SK-N-SH (cell line): Measurements from ENCODE around the gene OR1J2. TPM values are rescaled to one million over a fixed set of nuclear protein-coding genes. Genes with fewer than 3 reads are reported as not detected.

Source experiments
- CTCF ChIA-PET: fragments of 300-600, 350-600 bp; formaldehyde crosslinking; extraction: SDS; loops from one replicate; lab custom pipeline; 2021; lab: Yijun Ruan, JAX
- POLR2A ChIA-PET: fragments of 350-600 bp; sonication (Branson Sonifier 250); formaldehyde crosslinking; extraction: SDS; loops from one replicate; lab custom pipeline; 2020; ENCODE audit warnings: antibody characterized with exemption, inconsistent platforms; lab: Yijun Ruan, JAX
- DNase-seq: peaks from one replicate; pipeline ENCODE4 v3.0.0; 2012
- H2AFZ ChIP-seq: fragments of 200-600 bp; sonication (generic); 2 replicates; pipeline ENCODE4 v1.8.1; 2016; ENCODE audit warnings: antibody characterized with exemption, mild to moderate bottlenecking, low read depth
- H3F3A ChIP-seq: fragments of 200-600 bp; sonication (generic); replicated peaks from 2 replicates; pipeline ENCODE3; 2016; ENCODE audit warnings: antibody characterized with exemption, mild to moderate bottlenecking; ENCODE audit not compliant: insufficient read depth
- H3K27ac ChIP-seq, 2 experiments: fragments of 200-500 bp in 1 of 2; fragments of 200-600 bp in 1 of 2; sonication (Bioruptor generic) in 1 of 2; sonication (generic), shearing (Covaris generic) in 1 of 2; 2 replicates each; pipeline versions ENCODE4 v1.5.1 to v1.6.1; 2014 to 2016; ENCODE audit warnings: low read depth in 2 of 2, inconsistent platforms in 1 of 2, low read length in 1 of 2, mild to moderate bottlenecking in 1 of 2, mixed read lengths in 1 of 2
- H3K27me3 ChIP-seq: fragments of 200-600 bp; sonication (generic), shearing (Covaris generic); 2 replicates; pipeline ENCODE4 v1.6.1; 2016; ENCODE audit warnings: mixed run types; ENCODE audit not compliant: insufficient read depth
- H3K36me3 ChIP-seq, 2 experiments: fragments of 200-500 bp in 1 of 2; fragments of 200-600 bp in 1 of 2; sonication (Bioruptor generic) in 1 of 2; sonication (generic) in 1 of 2; replicated peaks in 1 of 2; 2 replicates each; pipeline versions ENCODE3 to v1.5.1; 2014 to 2016; ENCODE audit warnings: low read length in 1 of 2, mild to moderate bottlenecking in 1 of 2; ENCODE audit not compliant: insufficient read depth in 2 of 2, control insufficient read depth in 1 of 2
- H3K4me1 ChIP-seq, 2 experiments: fragments of 200-500 bp in 1 of 2; fragments of 200-600 bp in 1 of 2; sonication (Bioruptor generic) in 1 of 2; sonication (generic), shearing (Covaris generic) in 1 of 2; 2 replicates each; pipeline versions ENCODE4 v1.5.1 to v1.6.1; 2014 to 2016; ENCODE audit warnings: low read depth in 1 of 2, low read length in 1 of 2, mixed run types in 1 of 2; ENCODE audit not compliant: insufficient read depth in 2 of 2, control insufficient read depth in 1 of 2
- H3K4me2 ChIP-seq: fragments of 200-600 bp; sonication (generic), shearing (Covaris generic); 2 replicates; pipeline ENCODE4 v1.6.1; 2017; ENCODE audit warnings: mixed run types
- H3K4me3 ChIP-seq, 2 experiments: fragments of 200-500 bp in 1 of 2; fragments of 200-600 bp in 1 of 2; sonication (Bioruptor generic) in 1 of 2; sonication (generic), shearing (Covaris generic) in 1 of 2; 2 replicates each; pipeline versions ENCODE4 v1.5.1 to v1.8.1; 2014 to 2016; ENCODE audit warnings: low read depth in 2 of 2, inconsistent platforms in 1 of 2, low read length in 1 of 2, mild to moderate bottlenecking in 1 of 2, mixed read lengths in 1 of 2, moderate library complexity in 1 of 2
- H3K79me2 ChIP-seq: fragments of 200-600 bp; sonication (generic); 2 replicates; pipeline ENCODE4 v1.8.1; 2017; ENCODE audit warnings: mild to moderate bottlenecking; ENCODE audit not compliant: insufficient read depth
- H3K9ac ChIP-seq: fragments of 200-600 bp; sonication (generic); 2 replicates; pipeline ENCODE4 v1.6.1; 2017; ENCODE audit warnings: mixed run types
- H3K9me2 ChIP-seq: fragments of 200-600 bp; sonication (generic); 2 replicates; pipeline ENCODE4 v1.6.1; 2017; ENCODE audit warnings: mixed run types
- H3K9me3 ChIP-seq: fragments of 200-600 bp; sonication (generic); 2 replicates; pipeline ENCODE4 v1.6.1; 2017; ENCODE audit warnings: mixed run types, mild to moderate bottlenecking, moderate library complexity
- H4K20me1 ChIP-seq: fragments of 200-600 bp; sonication (generic); 2 replicates; pipeline ENCODE4 v1.6.1; 2017; ENCODE audit warnings: mild to moderate bottlenecking, mixed run types; ENCODE audit not compliant: insufficient read depth
- CHD2 ChIP-seq: fragments of 150-350 bp; IDR thresholded peaks from 2 replicates; pipeline ENCODE4 v1.6.1; 2018; ENCODE audit warnings: low read length; ENCODE audit not compliant: partially characterized antibody
- ELF1 ChIP-seq: IDR thresholded peaks from 2 replicates; pipeline ENCODE4 v1.4.0; 2012
- EP300 ChIP-seq, 2 experiments: IDR thresholded peaks; 2 replicates each; pipeline versions ENCODE4 v1.4.0 to v1.6.1; 2012; ENCODE audit warnings: borderline replicate concordance in 1 of 2, low read depth in 1 of 2, low read length in 1 of 2
- EZH2phosphoT487 ChIP-seq: fragments of 200-600 bp; sonication (generic); IDR thresholded peaks from 2 replicates; pipeline ENCODE4 v1.6.1; 2017; ENCODE audit warnings: low read depth, mixed run types, mild to moderate bottlenecking, antibody characterized with exemption, moderate library complexity, borderline replicate concordance
- FOXJ3 ChIP-seq: sonication (generic); formaldehyde crosslinking; IDR thresholded peaks from 2 replicates; pipeline ENCODE4 v1.5.1; 2020; ENCODE audit warnings: mild to moderate bottlenecking, missing genetic modification reagents
- FOXM1 ChIP-seq: IDR thresholded peaks from 2 replicates; pipeline ENCODE4 v1.4.0; 2012; ENCODE audit warnings: low read depth, mild to moderate bottlenecking
- GATA2 ChIP-seq: sonication (generic); formaldehyde crosslinking; IDR thresholded peaks from 2 replicates; pipeline ENCODE4 v1.5.0; 2020; ENCODE audit warnings: mild to moderate bottlenecking, missing genetic modification reagents
- MAX ChIP-seq: IDR thresholded peaks from 2 replicates; pipeline ENCODE4 v1.4.0; 2012; ENCODE audit warnings: low read depth
- NFIC ChIP-seq: IDR thresholded peaks from 2 replicates; pipeline ENCODE4 v1.4.0; 2012; ENCODE audit warnings: borderline replicate concordance
- NRF1 ChIP-seq: IDR thresholded peaks from 2 replicates; pipeline ENCODE4 v1.6.1; 2012; ENCODE audit warnings: low read depth, mild to moderate bottlenecking, low read length
- PBX3 ChIP-seq: IDR thresholded peaks from 2 replicates; pipeline ENCODE4; 2012
- POLR2AphosphoS5 ChIP-seq: IDR thresholded peaks from 2 replicates; pipeline ENCODE4 v1.6.1; 2012; ENCODE audit warnings: low read depth, low read length
- RCOR1 ChIP-seq: fragments of 150-350 bp; IDR thresholded peaks from 2 replicates; pipeline ENCODE4 v1.6.1; 2017; ENCODE audit warnings: antibody characterized with exemption, low read length
- REST ChIP-seq: IDR thresholded peaks from 2 replicates; pipeline ENCODE4 v1.6.1; 2012; ENCODE audit warnings: mild to moderate bottlenecking, low read depth, low read length, moderate library complexity
- RFX5 ChIP-seq: IDR thresholded peaks from 2 replicates; pipeline ENCODE4 v1.6.1; 2012; ENCODE audit warnings: mild to moderate bottlenecking, improper control_type of control experiment, low read length
- RXRA ChIP-seq: IDR thresholded peaks from 2 replicates; pipeline ENCODE4 v1.4.0; 2012; ENCODE audit warnings: low read depth, mild to moderate bottlenecking, borderline replicate concordance
- SIN3A ChIP-seq: IDR thresholded peaks from 2 replicates; pipeline ENCODE4 v1.6.1; 2012; ENCODE audit warnings: low read depth, mild to moderate bottlenecking, low read length, moderate library complexity, borderline replicate concordance
- SMC3 ChIP-seq: IDR thresholded peaks from 2 replicates; pipeline ENCODE4 v1.6.1; 2012; ENCODE audit warnings: low read depth, low read length, improper control_type of control experiment
- TAF1 ChIP-seq: IDR thresholded peaks from 2 replicates; pipeline ENCODE4 v1.6.1; 2012; ENCODE audit warnings: low read depth, mild to moderate bottlenecking, low read length, moderate library complexity, borderline replicate concordance
- TCF12 ChIP-seq: IDR thresholded peaks from 2 replicates; pipeline ENCODE4 v1.4.0; 2012
- TEAD4 ChIP-seq: IDR thresholded peaks from 2 replicates; pipeline ENCODE4 v1.4.0; 2012; ENCODE audit warnings: mild to moderate bottlenecking, borderline replicate concordance; ENCODE audit not compliant: insufficient read depth
- USF1 ChIP-seq: IDR thresholded peaks from 2 replicates; pipeline ENCODE4 v1.4.0; 2012; ENCODE audit warnings: low read depth, borderline replicate concordance
- YY1 ChIP-seq: IDR thresholded peaks from 2 replicates; pipeline ENCODE4 v1.4.0; 2012; ENCODE audit warnings: low read depth, mild to moderate bottlenecking
- WGBS: methylation state at CpG from one replicate; pipeline ENCODE4 v1.1.6; 2017; ENCODE audit warnings: low lambda C conversion rate; 5-methylcytosine and 5-hydroxymethylcytosine counted together
- polyA plus RNA-seq, 3 experiments: library from polyadenylated mRNA; depleted of rRNA; stranded (reverse); fragments of >200 nt; gene quantifications; 2 replicates each; pipeline ENCODE4 v1.2.3, GENCODE V29; 2012

The OR1J2 gene
- polyA plus RNA-seq, 1 of the 3 experiments (the other 2 are of a cell fraction) = not detected

DNA sequence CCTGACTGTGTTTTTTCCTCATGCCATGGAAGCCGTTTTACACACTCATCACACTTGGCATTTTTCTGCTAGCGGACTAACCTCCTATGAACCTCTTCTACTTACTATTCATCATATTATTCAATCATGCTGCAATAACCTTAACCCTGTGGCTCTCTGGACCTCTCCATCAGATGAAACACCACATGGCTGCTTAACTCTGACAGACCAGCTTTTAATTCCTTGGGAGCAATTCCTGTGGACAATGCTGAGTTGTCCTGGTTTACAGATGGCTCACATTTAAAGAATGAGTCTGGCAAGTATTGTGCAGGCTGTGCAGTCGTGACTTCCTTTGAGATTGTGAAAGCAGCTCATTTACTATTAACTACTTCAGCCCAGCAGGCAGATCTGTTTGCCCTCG, 41.9 kb upstream of the OR1J2 start:
- 28% methylated on average over 4 of the region's 4 CpGs for WGBS
- ChIA-PET POLR2A (no interaction called here), CTCF (no interaction called here)
- H3K4me3 ChIP-seq = no peak overlapping the region
- no peaks in the 10 kb centered on the region for H3K36me3 ChIP-seq
- H3K4me1 ChIP-seq = peaks cover 3 to 4% of the 10 kb centered on the region in 2 experiments; a peak in 2 of 4 replicates
- H3K4me2 ChIP-seq = peak overlapping the region; percentile 19; the same call in 1 of the 2 replicates
- TF ChIP-seq FOXJ3 (CRISPR knock-in tag) (no peak), PBX3 (no peak), POLR2AphosphoS5 (no peak), CHD2 (no peak), RFX5 (no peak), EP300 (IDR thresholded peaks at IDR 0.05; ENCODE audit: borderline replicate concordance in 1 of 2, low read depth in 1 of 2, low read length in 1 of 2) (no peak), SIN3A (no peak), RCOR1 (no peak), SMC3 (no peak), ELF1 (no peak), TAF1 (no peak), NRF1 (no peak)
- no peak overlapping the region for H3K9ac ChIP-seq
- DNase-seq = no peak
- H3K27me3 ChIP-seq = no peaks in the 10 kb centered on the region
- H2AFZ ChIP-seq = 0 out of 2 replicates have a peak overlapping the region, but pooled peaks have one; percentile 18
- H3F3A ChIP-seq = no peaks in the 10 kb centered on the region
- no peaks in the 10 kb centered on the region for H3K79me2 ChIP-seq
- H3K9me2 ChIP-seq = no peaks in the 10 kb centered on the region
- H3K27ac ChIP-seq = no peak overlapping the region
- no peaks in the 10 kb centered on the region for H4K20me1 ChIP-seq
- H3K9me3 ChIP-seq = no peaks in the 10 kb centered on the region

DNA sequence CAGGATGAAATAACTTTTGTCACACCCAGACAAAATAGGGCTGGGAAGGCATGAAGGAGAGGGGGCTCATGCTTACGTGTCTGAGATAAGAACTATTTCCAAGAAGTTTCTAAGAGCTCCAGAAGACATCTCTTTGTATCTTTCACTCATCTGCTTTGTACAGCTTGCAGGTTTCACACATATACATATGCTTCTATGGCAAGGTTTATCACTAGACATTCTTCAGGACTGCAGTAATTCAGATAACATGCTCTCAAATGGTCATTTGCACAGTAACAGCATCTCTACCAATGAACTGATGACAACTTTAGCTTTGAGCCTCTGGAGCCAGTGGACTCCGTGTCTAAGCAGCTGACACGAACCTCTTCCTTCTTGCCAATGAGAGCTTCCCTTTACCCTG, 36.0 kb upstream of the OR1J2 start:
- Histone ChIP-seq H3K27me3 (no peaks in the 10 kb centered on the region), H3K9me3 (no peaks in the 10 kb centered on the region), H3K79me2 (no peaks in the 10 kb centered on the region), H3K9ac (no peak overlapping the region), H4K20me1 (no peaks in the 10 kb centered on the region), H3K9me2 (no peaks in the 10 kb centered on the region), H3K36me3 (no peaks in the 10 kb centered on the region), H3K4me3 (no peak overlapping the region), H2AFZ (no peak overlapping the region), H3K4me1 (no peaks in the 10 kb centered on the region), H3K27ac (no peak overlapping the region), H3F3A (no peaks in the 10 kb centered on the region), H3K4me2 (no peak overlapping the region)
- POLR2A ChIA-PET = no interaction called here
- CTCF ChIA-PET = interaction anchor here (0.7 to 4.8 kb wide), 3 partner anchors 10 to 320 kb away, joined by 3 to 32 read pairs (median 3); no protein-coding TSS in a partner anchor
- 49% methylated on average over 3 of the region's 3 CpGs for WGBS
- DNase-seq = no peak
- TF ChIP-seq RCOR1 = no peak
- TF ChIP-seq RXRA = no peak
- TF ChIP-seq TEAD4 = no peak
- no peak for TF ChIP-seq CHD2
- TF ChIP-seq REST = no peak
- TF ChIP-seq TAF1 = no peak
- no peak for TF ChIP-seq PBX3
- TF ChIP-seq USF1 = no peak
- no peak for TF ChIP-seq MAX
- no peak for TF ChIP-seq EZH2phosphoT487
- no peak for TF ChIP-seq ELF1
- no peak for TF ChIP-seq YY1
- TF ChIP-seq FOXM1 = no peak
- TF ChIP-seq TCF12 = no peak
- no peak for TF ChIP-seq NFIC
- no peak for TF ChIP-seq GATA2 (CRISPR knock-in tag)
